ENCODE data around the gene TFR2. TPM values are rescaled to one million over a fixed set of nuclear protein-coding genes. Genes with fewer than 3 reads are reported as not detected.
A peak's percentile ranks its signal among the peaks of the same experiment; 100 is the strongest.

Gene TFR2
- total and polyA plus RNA-seq, 2 donors (not counting 1 experiment from before 2014, with no cell fraction given): 5.9 to 10.0 TPM

DNA sequence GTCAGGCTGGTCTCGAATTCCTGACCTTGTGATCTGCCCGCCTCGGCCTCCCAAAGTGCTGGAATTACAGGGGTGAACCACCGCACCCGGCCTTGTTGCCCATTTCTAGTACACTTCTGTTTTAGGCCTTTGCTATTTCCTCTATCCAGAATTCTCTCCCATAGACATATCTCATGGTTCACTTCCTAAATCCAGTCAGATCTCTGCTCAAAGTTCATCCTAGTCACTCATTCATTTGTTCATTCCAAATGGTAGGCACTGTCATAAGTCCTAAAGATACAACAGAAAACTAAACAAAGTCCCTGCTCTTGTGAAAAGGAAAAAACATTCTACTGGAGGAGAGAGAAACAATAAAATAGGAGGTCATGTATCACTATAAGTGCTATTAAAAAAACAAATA lies 31.4 kb downstream of the TFR2 start:
- Mint-ChIP-seq H3K4me1 (peaks cover 22% of the 10 kb centered on the region), H3K9me3 (ENCODE audit: insufficient read depth) (no peaks in the 10 kb centered on the region), H3K4me3 (peak overlapping the region; percentile 12), H3K27me3 (no peaks in the 10 kb centered on the region), H3K27ac (no peak overlapping the region)
- Histone ChIP-seq H3K9ac (ENCODE audit: low read length) (no peak overlapping the region), H3K27me3 (replicated peaks in 1 of 4; ENCODE audit: control extremely low read depth in 1 of 4, control insufficient read depth in 3 of 4, insufficient read depth in 4 of 4, low read length in 3 of 4) (no peaks in the 10 kb centered on the region), H3K79me2 (ENCODE audit: control insufficient read depth, insufficient read depth, low read length) (no peaks in the 10 kb centered on the region), H3K9me3 (ENCODE audit: control extremely low read depth in 1 of 3, control insufficient read depth in 2 of 3, insufficient read depth in 1 of 3, low read length in 2 of 3) (no peaks in the 10 kb centered on the region), H3K4me2 (replicated peaks; ENCODE audit: low read depth, low read length, poor library complexity, severe bottlenecking) (no peak overlapping the region), H3K4me1 (ENCODE audit: control insufficient read depth in 2 of 2, insufficient read depth in 2 of 2, low read length in 2 of 2) (peaks cover 22 to 29% of the 10 kb centered on the region in 2 donors), H3K27ac (ENCODE audit: low read length in 2 of 2) (no peak overlapping the region), H2AFZ (ENCODE audit: insufficient read depth, low read depth, low read length, poor library complexity, severe bottlenecking) (no peak overlapping the region), H4K20me1 (ENCODE audit: control insufficient read depth, insufficient read depth, low read length, poor library complexity, severe bottlenecking) (no peaks in the 10 kb centered on the region), H3K36me3 (replicated peaks in 1 of 2; ENCODE audit: control extremely low read depth in 1 of 2, control insufficient read depth in 1 of 2, extremely low read depth in 1 of 2, insufficient read depth in 2 of 2, low read length in 1 of 2) (peaks cover 0 to 3% of the 10 kb centered on the region in 2 experiments), H3K4me3 (ENCODE audit: control extremely low read depth in 1 of 5, extremely low read depth in 1 of 5, insufficient read depth in 1 of 5, low read depth in 2 of 5, low read length in 4 of 5) (no peak overlapping the region)
- 89% methylated on average over 5 of the region's 5 CpGs for WGBS (ENCODE audit: insufficient coverage)
- POLR2A ChIA-PET: interaction anchor here (0.6 kb wide), 1 partner anchor 10 kb away, joined by 3 read pairs; no protein-coding TSS in a partner anchor
- TF ChIP-seq EZH2 (IDR thresholded peaks at IDR 0.05; ENCODE audit: borderline replicate concordance, insufficient read depth, low read depth, low read length, poor library complexity, severe bottlenecking): no peak
- TF ChIP-seq, protein P1, sequence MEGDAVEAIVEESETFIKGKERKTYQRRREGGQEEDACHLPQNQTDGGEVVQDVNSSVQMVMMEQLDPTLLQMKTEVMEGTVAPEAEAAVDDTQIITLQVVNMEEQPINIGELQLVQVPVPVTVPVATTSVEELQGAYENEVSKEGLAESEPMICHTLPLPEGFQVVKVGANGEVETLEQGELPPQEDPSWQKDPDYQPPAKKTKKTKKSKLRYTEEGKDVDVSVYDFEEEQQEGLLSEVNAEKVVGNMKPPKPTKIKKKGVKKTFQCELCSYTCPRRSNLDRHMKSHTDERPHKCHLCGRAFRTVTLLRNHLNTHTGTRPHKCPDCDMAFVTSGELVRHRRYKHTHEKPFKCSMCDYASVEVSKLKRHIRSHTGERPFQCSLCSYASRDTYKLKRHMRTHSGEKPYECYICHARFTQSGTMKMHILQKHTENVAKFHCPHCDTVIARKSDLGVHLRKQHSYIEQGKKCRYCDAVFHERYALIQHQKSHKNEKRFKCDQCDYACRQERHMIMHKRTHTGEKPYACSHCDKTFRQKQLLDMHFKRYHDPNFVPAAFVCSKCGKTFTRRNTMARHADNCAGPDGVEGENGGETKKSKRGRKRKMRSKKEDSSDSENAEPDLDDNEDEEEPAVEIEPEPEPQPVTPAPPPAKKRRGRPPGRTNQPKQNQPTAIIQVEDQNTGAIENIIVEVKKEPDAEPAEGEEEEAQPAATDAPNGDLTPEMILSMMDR (IDR thresholded peaks at IDR 0.05): no peak
- DNase-seq (no peak), ATAC-seq (ENCODE audit: low read depth) (no peak)
- CTCF ChIA-PET: no interaction called here
- intact Hi-C loops (cut with micrococcal nuclease): loop anchor here (10.0 kb wide), 1 partner anchor 525 kb away; the partner anchor contains the start of genes COPS6 and ZNF3

GRCh38 chr7:100607111-100607510 lies 34.2 kb downstream of the TFR2 start:
- no peaks in the 10 kb centered on the region for H3K9me3 Mint-ChIP-seq (ENCODE audit: insufficient read depth)

More at GRCh38 chr7:100607111-100607510, 34.2 kb downstream of the TFR2 start:
- Mint-ChIP-seq H3K27me3 (no peaks in the 10 kb centered on the region), H3K4me1 (peaks cover 18% of the 10 kb centered on the region), H3K27ac (no peak overlapping the region), H3K4me3 (peak overlapping the region; percentile 56)
- DNase-seq: no peak
- ChIA-PET CTCF (interaction anchor here (0.6 to 1.7 kb wide), 5 partner anchors 16 to 85 kb away, joined by 3 to 4 read pairs (median 4); partner anchors contain the start of genes FBXO24 and LRCH4), POLR2A (no interaction called here)
- no peaks in the 10 kb centered on the region for H3K36me3 ChIP-seq (replicated peaks in 1 of 2; ENCODE audit: control extremely low read depth in 1 of 2, control insufficient read depth in 1 of 2, extremely low read depth in 1 of 2, insufficient read depth in 2 of 2, low read length in 1 of 2)
- H3K4me2 ChIP-seq (replicated peaks; ENCODE audit: low read depth, low read length, poor library complexity, severe bottlenecking): no peak overlapping the region
- H3K27ac ChIP-seq (ENCODE audit: low read length in 2 of 2): no peak overlapping the region
- WGBS (ENCODE audit: insufficient coverage): 94% methylated on average over 8 of the region's 8 CpGs
- H3K79me2 ChIP-seq (ENCODE audit: control insufficient read depth, insufficient read depth, low read length): no peaks in the 10 kb centered on the region
- no peak for ATAC-seq (ENCODE audit: low read depth)
- H2AFZ ChIP-seq (ENCODE audit: insufficient read depth, low read depth, low read length, poor library complexity, severe bottlenecking): no peak overlapping the region
- intact Hi-C loops (cut with micrococcal nuclease): no loop called here
- H3K27me3 ChIP-seq (replicated peaks in 1 of 4; ENCODE audit: control extremely low read depth in 1 of 4, control insufficient read depth in 3 of 4, insufficient read depth in 4 of 4, low read length in 3 of 4): no peaks in the 10 kb centered on the region
- no peak overlapping the region for H3K4me3 ChIP-seq (ENCODE audit: control extremely low read depth in 1 of 5, extremely low read depth in 1 of 5, insufficient read depth in 1 of 5, low read depth in 2 of 5, low read length in 4 of 5)
- peaks cover 15 to 29% of the 10 kb centered on the region in 2 donors for H3K4me1 ChIP-seq (ENCODE audit: control insufficient read depth in 2 of 2, insufficient read depth in 2 of 2, low read length in 2 of 2)
- no peaks in the 10 kb centered on the region for H3K9me3 ChIP-seq (ENCODE audit: control extremely low read depth in 1 of 3, control insufficient read depth in 2 of 3, insufficient read depth in 1 of 3, low read length in 2 of 3)
- H3K9ac ChIP-seq (ENCODE audit: low read length): no peak overlapping the region
- no peaks in the 10 kb centered on the region for H4K20me1 ChIP-seq (ENCODE audit: control insufficient read depth, insufficient read depth, low read length, poor library complexity, severe bottlenecking)
- TF ChIP-seq, protein P1 (IDR thresholded peaks at IDR 0.05): no peak
- TF ChIP-seq EZH2 (IDR thresholded peaks at IDR 0.05; ENCODE audit: borderline replicate concordance, insufficient read depth, low read depth, low read length, poor library complexity, severe bottlenecking): no peak

Data from B cell (primary cell).